Measurements from ENCODE around the gene RBM42.

DNA sequence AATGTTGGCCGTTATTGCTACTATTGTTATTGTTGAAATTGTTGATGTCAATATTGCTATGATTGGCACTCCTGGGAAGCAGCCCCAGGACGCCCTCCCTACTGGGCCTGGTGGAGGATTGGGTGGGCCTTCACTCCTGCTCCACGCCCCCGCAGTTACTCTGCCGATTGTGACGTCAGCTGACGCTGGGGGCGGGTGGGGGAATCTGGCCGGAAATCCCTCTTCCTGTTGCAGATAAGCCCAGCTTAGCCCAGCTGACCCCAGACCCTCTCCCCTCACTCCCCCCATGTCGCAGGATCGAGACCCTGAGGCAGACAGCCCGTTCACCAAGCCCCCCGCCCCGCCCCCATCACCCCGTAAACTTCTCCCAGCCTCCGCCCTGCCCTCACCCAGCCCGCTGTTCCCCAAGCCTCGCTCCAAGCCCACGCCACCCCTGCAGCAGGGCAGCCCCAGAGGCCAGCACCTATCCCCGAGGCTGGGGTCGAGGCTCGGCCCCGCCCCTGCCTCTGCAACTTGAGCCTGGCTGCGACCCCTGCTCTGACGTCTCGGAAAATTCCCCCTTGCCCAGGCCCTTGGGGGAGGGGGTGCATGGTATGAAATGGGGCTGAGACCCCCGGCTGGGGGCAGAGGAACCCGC lies 12.8 kb downstream of the RBM42 start, which contains the start of gene ETV2:
- TF ChIP-seq CTCF (conservative IDR thresholded peaks at IDR 0.05), result no peak
- TF ChIP-seq EZH2 (IDR thresholded peaks at IDR 0.05; ENCODE audit: low read depth), result no peak
